ENCODE measurements around the gene MED17. TPM values are rescaled to one million over a fixed set of nuclear protein-coding genes. Genes with fewer than 3 reads are reported as not detected.

Gene MED17
- total RNA-seq, 1 donor from 2014 or later = 12.6 TPM

DNA sequence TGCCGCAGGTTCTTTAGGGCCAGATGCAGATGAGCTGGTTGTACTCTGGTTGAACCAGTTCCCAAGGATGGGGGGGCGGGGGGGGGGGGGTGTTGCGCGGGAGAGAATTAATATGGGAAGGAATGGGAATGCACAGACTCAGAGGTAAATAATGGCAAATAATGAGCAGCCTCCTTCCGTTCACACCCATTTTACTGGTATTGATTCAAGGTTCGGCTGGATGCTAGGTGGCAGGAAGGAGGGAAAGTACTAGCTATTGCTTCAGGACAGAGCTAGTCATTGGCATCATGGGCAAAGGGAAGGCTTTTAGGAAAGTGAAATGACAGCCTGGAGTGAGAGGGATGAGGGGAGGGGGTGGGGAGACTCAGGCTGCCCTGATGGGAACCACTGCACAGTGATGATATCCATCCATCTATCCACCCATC is 66.5 kb downstream of the MED17 start, which contains the start of gene VSTM5:
Gene VSTM5, minus strand, starts transcription at position 25 of the 425 bp plus-strand sequence. CDS start 116 bp downstream, outside the sequence.
- intact Hi-C loops (cut with DNase I) = no loop called here
- peak in 1 of 2 donors; percentile 33 for DNase-seq (ENCODE audit: low spot score in 2 of 2)
- no peaks in the 10 kb centered on the region for H3K27me3 ChIP-seq
- H3K4me1 ChIP-seq = peaks cover 0 to 4% of the 10 kb centered on the region in 2 donors
- H3K9me3 ChIP-seq = no peaks in the 10 kb centered on the region
- TF ChIP-seq, protein P1, sequence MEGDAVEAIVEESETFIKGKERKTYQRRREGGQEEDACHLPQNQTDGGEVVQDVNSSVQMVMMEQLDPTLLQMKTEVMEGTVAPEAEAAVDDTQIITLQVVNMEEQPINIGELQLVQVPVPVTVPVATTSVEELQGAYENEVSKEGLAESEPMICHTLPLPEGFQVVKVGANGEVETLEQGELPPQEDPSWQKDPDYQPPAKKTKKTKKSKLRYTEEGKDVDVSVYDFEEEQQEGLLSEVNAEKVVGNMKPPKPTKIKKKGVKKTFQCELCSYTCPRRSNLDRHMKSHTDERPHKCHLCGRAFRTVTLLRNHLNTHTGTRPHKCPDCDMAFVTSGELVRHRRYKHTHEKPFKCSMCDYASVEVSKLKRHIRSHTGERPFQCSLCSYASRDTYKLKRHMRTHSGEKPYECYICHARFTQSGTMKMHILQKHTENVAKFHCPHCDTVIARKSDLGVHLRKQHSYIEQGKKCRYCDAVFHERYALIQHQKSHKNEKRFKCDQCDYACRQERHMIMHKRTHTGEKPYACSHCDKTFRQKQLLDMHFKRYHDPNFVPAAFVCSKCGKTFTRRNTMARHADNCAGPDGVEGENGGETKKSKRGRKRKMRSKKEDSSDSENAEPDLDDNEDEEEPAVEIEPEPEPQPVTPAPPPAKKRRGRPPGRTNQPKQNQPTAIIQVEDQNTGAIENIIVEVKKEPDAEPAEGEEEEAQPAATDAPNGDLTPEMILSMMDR (IDR thresholded peaks at IDR 0.05) = no peak
- peak within 1 kb of the TSS; percentile 76 to 81 for H3K4me3 ChIP-seq
- H3K27ac ChIP-seq = no peak within 1 kb of the TSS
- H3K36me3 ChIP-seq = no peaks in the 10 kb centered on the region

DNA sequence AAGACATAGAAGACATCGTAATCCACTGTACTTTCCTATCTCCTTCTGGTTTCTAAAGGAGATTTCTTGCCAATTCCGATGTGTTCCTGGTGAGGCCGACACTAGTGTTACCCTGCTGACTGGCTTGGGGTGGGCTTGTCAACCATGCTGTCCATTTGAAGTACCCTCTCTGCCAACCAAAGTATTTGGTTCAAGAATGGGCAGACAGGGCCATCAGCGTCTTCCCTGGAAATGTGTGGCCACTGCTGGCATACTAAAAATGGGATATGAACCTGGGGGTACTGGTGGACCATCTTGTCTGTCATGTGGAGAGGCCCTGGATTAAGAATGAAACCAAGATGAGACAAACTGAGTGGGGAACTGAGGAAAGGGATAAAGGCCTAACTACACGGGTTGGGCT is 68.2 kb downstream of the MED17 start:
- intact Hi-C loops (cut with DNase I) = no loop called here
- no peaks in the 10 kb centered on the region for H3K36me3 ChIP-seq
- H3K27me3 ChIP-seq = no peaks in the 10 kb centered on the region
- TF ChIP-seq, protein P1 (IDR thresholded peaks at IDR 0.05) = no peak
- H3K4me3 ChIP-seq = no peak overlapping the region
- H3K9me3 ChIP-seq = no peaks in the 10 kb centered on the region
- H3K27ac ChIP-seq = no peak overlapping the region
- no peak for DNase-seq (ENCODE audit: low spot score in 2 of 2)
- peaks cover 0 to 4% of the 10 kb centered on the region in 2 donors for H3K4me1 ChIP-seq

DNA sequence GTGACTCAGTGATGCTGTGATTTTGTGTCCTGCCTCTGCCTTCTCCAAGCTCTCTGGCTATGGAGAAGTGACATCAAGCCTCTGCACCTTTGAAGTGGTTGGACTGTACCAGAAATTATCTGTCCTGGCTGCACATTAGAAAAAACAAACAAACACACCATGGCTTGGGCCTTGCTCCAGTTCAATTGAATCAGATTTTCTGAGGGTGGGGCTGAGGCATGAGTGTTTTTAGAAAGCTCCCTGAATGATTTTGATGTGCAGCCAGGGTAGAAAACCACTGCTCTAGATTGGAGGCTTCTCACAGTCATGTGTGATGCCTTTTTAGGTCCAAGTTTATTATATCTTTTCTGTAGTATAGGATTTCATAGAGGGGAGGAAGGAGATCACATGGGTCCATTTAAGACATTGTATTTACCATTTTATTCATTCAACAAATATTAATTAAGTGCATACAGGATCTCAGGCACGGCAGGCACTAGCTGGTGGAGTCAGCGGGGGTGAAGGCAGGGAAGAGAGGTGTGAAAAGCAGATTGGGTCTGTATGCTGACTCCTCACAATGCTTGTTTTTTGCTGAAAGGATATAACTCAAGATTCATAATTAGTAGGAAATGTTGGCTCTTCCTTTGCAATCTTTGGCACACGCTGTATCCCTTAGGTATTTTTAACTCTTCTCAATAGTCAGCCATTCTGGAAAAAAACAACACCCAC is 73.5 kb downstream of the MED17 start:
- intact Hi-C loops (cut with DNase I) = no loop called here
- Histone ChIP-seq H3K36me3 (no peaks in the 10 kb centered on the region), H3K4me1 (peaks cover 0 to 3% of the 10 kb centered on the region in 2 donors), H3K27ac (no peak overlapping the region), H3K9me3 (no peaks in the 10 kb centered on the region), H3K27me3 (no peaks in the 10 kb centered on the region), H3K4me3 (no peak overlapping the region)
- no peak for DNase-seq (ENCODE audit: low spot score in 2 of 2)
- TF ChIP-seq, protein P1 (IDR thresholded peaks at IDR 0.05) = no peak

DNA sequence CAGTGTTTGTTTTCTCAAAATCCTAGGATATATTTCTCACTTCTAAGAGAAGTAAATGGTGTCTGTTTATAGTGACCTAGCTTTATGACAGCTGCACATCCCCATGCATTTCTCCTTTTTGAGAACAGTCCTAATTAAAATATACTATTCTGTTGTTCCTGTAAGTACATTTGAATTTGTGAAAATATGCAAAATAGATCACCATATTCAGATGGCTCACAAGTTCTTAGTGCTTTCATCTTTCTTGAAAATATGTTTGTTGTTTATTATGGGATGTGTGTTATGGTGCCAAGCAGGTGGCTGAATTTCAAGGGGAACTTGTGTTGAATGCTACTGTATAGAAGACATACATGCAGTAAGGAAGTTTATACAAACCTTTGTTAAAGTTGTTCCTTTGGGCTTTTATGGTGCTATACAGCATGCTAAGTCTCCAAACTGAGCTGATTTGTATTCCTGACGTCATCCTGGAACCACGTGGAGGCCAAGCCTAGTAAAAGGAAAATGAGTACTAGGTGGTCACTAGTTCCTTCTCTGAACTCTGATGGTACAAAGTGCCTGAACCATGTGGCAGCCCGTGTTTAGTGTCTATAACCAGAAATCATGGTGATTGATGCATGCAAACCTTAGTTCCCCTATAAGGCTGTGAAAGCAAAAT is 74.2 kb downstream of the MED17 start:
- intact Hi-C loops (cut with DNase I) = no loop called here
- Histone ChIP-seq H3K4me3 (no peak overlapping the region), H3K36me3 (no peaks in the 10 kb centered on the region), H3K27ac (no peak overlapping the region), H3K4me1 (peaks cover 0 to 3% of the 10 kb centered on the region in 2 donors), H3K27me3 (no peaks in the 10 kb centered on the region), H3K9me3 (no peaks in the 10 kb centered on the region)
- DNase-seq (ENCODE audit: low spot score in 2 of 2) = no peak
- TF ChIP-seq, protein P1 (IDR thresholded peaks at IDR 0.05) = no peak

DNA sequence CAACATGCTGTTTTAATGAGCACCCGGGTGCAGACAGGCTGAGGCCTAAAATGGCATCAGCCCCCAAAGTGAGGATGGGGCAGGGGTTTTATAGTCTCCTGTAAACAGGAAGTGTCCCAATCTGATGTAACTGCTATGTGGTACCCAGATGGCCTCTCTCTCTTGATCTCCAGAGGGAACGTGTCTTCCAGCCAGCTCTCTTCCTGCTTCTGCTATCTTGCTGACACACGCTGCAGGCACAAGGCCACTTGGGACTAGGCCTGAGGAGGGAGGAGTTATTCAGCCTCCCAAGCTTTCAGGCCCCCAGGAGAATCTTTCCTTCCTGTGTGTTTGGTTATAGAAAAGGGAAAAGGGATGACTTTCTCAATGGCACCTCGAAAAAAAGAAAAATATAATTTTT is 77.7 kb downstream of the MED17 start:
- Histone ChIP-seq H3K4me1 (peaks cover 0 to 3% of the 10 kb centered on the region in 2 donors), H3K27me3 (no peaks in the 10 kb centered on the region), H3K27ac (no peak overlapping the region), H3K9me3 (no peaks in the 10 kb centered on the region), H3K36me3 (no peaks in the 10 kb centered on the region), H3K4me3 (no peak overlapping the region)
- DNase-seq (ENCODE audit: low spot score in 2 of 2) = no peak
- TF ChIP-seq, protein P1 (IDR thresholded peaks at IDR 0.05) = no peak
- intact Hi-C loops (cut with DNase I) = no loop called here

Other genes starting within 250 kb of the MED17 start
- 89.2 TPM for gene SMCO4, start 240.9 kb upstream of the MED17 start, total RNA-seq
- 21.4 TPM for gene CEP295, start 122.6 kb upstream of the MED17 start, total RNA-seq
- 81.1 TPM for gene TAF1D, start 42.8 kb upstream of the MED17 start, total RNA-seq
- 3.9 TPM for gene C11orf54, start 42.6 kb upstream of the MED17 start, total RNA-seq
- not detected for gene VSTM5, start 66.3 kb downstream of the MED17 start, total RNA-seq
- gene HEPHL1, start 237.1 kb downstream of the MED17 start, total RNA-seq = not detected

Measured in ascending aorta (tissue), 2 donors.